ENCODE measurements around the gene CDH4.

- TF ChIP-seq CTCF (IDR thresholded peaks at IDR 0.05) (no peak), POLR2A (IDR thresholded peaks at IDR 0.05) (no peak), EP300 (IDR thresholded peaks at IDR 0.05) (no peak)
Measured at GRCh38 chr20:61722146-61722678, 470.2 kb downstream of the CDH4 start.

All from ovary (tissue), 3 donors.